Epithelial cell of prostate (primary cell): ENCODE measurements around the gene ZNF814.
"Not testable (repeated sequence)": the region's sequence is repeated elsewhere in the genome, so short reads cannot be mapped to it uniquely, and the experiment has no call there.

Source experiments
- DNase-seq: peaks from one replicate; pipeline ENCODE4 v3.0.0-alpha.2; 2011; ENCODE audit warnings: low read depth, low spot score
- H3K27ac ChIP-seq: fragments of 450-650 bp; 2 replicates; pipeline ENCODE4 v1.5.1; 2017; ENCODE audit warnings: mild to moderate bottlenecking

ZNF814 gene

GRCh38 chr19:57888560-57889231, at the start of gene ZNF814:
Gene ZNF814 (minus strand): TSS chr19:57889037. CDS start chr19:57888802, 235 bp downstream.
- peak within 1 kb of the TSS; percentile 46 for H3K27ac ChIP-seq
- DNase-seq = no peak

- DNase-seq = no peak
- H3K27ac ChIP-seq = no peak overlapping the region
Observed at GRCh38 chr19:57935731-57936130, 46.9 kb upstream of the ZNF814 start.

- H3K27ac ChIP-seq = peak within 1 kb of the TSS; percentile 24
- peak; percentile 53 for DNase-seq
Observed at GRCh38 chr19:57934820-57935665, 46.2 kb upstream of the ZNF814 start, which contains the start of gene ZNF418. Gene ZNF418 (minus strand): TSS chr19:57935402. CDS start chr19:57933822, 1,580 bp downstream.

GRCh38 chr19:57927587-57927986, 38.8 kb upstream of the ZNF814 start:
- no peak for DNase-seq
- H3K27ac ChIP-seq = no peak overlapping the region

- DNase-seq = peak; percentile 64
- peak within 1 kb of the TSS; percentile 41 for H3K27ac ChIP-seq
Observed at GRCh38 chr19:57916168-57916995, 27.5 kb upstream of the ZNF814 start, which contains the start of gene ZNF417. Gene ZNF417 (minus strand): TSS chr19:57916592. CDS start chr19:57916411, 181 bp downstream.

- H3K27ac ChIP-seq = no peak overlapping the region
- DNase-seq = no peak
Observed at GRCh38 chr19:57914531-57914930, 25.7 kb upstream of the ZNF814 start.

GRCh38 chr19:57907394-57907793, 18.6 kb upstream of the ZNF814 start:
- no peak for DNase-seq
- H3K27ac ChIP-seq = no peak overlapping the region

- H3K27ac ChIP-seq = no peak overlapping the region
- DNase-seq = no peak
Observed at GRCh38 chr19:57905258-57905657, 16.4 kb upstream of the ZNF814 start.

GRCh38 chr19:57903618-57904184, 14.9 kb upstream of the ZNF814 start:
- H3K27ac ChIP-seq = no peak overlapping the region
- no peak for DNase-seq

- no peak for DNase-seq
- no peak overlapping the region for H3K27ac ChIP-seq
Observed at GRCh38 chr19:57900311-57900710, 11.5 kb upstream of the ZNF814 start.

GRCh38 chr19:57890706-57891105, 1.9 kb upstream of the ZNF814 start:
- peak; percentile 66 for DNase-seq
- H3K27ac ChIP-seq = peak overlapping the region; percentile 15

- H3K27ac ChIP-seq = peak overlapping the region; percentile 46
- no peak for DNase-seq
Observed at GRCh38 chr19:57888107-57888559, 704 bp downstream of the ZNF814 start.

- no peak for DNase-seq
Observed at GRCh38 chr19:57887195-57887941, 1.5 kb downstream of the ZNF814 start.

GRCh38 chr19:57886046-57886445, 2.8 kb downstream of the ZNF814 start:
- no peak for DNase-seq

More at GRCh38 chr19:57887195-57887941, 1.5 kb downstream of the ZNF814 start:
- peak overlapping the region; percentile 46 for H3K27ac ChIP-seq

GRCh38 chr19:57873883-57874799, 14.7 kb downstream of the ZNF814 start:
- not testable (repeated sequence) for H3K27ac ChIP-seq, DNase-seq

More at GRCh38 chr19:57886046-57886445, 2.8 kb downstream of the ZNF814 start:
- no peak overlapping the region for H3K27ac ChIP-seq

GRCh38 chr19:57872450-57872849, 16.4 kb downstream of the ZNF814 start:
- H3K27ac ChIP-seq = no peak overlapping the region
- DNase-seq = no peak

GRCh38 chr19:57870225-57870624, 18.6 kb downstream of the ZNF814 start:
- no peak overlapping the region for H3K27ac ChIP-seq
- DNase-seq = no peak

GRCh38 chr19:57869655-57870054, 19.2 kb downstream of the ZNF814 start:
- DNase-seq, H3K27ac ChIP-seq: not testable (repeated sequence)
